Endometrial microvascular endothelial cells (primary cell): ENCODE data around the gene CHPT1. TPM values are rescaled to one million over a fixed set of nuclear protein-coding genes. Genes with fewer than 3 reads are reported as not detected.
"Not testable (repeated sequence)": the region's sequence is repeated elsewhere in the genome, so short reads cannot be mapped to it uniquely, and the experiment has no call there.

Experiments
- in situ Hi-C: cut with HindIII; loops from 2 replicates; pipeline ENCODE4 v1.10.0; 2017; ENCODE audit warnings: low sequenced_read_pairs, low pct_unique_long_range_greater_than_20kb; ENCODE audit errors: inconsistent ontology term
- total RNA-seq: library from RNA; depleted of rRNA; stranded (reverse); fragments of >200 nt; gene quantifications from one replicate; pipeline ENCODE4 v1.2.3, GENCODE V29; 2015; ENCODE audit errors: inconsistent ontology term

The CHPT1 gene
- total RNA-seq, 1 donor from 2014 or later = 32.0 TPM

DNA sequence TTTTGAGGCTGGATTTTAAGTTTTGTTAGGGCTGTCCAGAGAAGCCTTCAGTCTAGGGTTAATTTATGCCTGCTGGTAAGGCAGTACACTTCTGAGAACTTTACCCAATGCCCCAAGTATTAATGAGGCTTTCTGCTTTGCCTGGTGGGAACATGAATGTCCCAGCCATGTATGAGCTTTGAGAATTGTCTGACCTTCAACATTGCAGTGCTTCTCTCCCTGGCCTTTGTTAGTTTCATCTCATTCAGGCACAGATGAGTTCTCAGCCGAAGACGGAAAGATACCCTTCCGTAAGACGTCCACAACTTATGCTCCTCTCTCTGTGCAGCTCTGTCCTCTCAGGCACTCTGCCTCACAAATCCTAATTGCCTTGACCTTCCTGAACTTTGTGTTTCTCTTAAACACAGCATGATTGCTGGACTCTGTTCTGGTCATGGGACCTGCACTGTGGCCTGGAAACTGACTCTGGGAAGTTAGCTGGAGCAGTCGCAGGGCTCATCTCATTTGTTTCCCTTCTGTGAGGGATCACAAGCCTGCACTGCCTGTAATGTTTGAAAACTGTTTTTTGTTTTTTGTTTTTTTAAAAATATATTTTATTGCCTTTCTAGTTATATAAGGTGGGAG, 15.7 kb downstream of the CHPT1 start:
- in situ Hi-C loops = no loop called here

DNA sequence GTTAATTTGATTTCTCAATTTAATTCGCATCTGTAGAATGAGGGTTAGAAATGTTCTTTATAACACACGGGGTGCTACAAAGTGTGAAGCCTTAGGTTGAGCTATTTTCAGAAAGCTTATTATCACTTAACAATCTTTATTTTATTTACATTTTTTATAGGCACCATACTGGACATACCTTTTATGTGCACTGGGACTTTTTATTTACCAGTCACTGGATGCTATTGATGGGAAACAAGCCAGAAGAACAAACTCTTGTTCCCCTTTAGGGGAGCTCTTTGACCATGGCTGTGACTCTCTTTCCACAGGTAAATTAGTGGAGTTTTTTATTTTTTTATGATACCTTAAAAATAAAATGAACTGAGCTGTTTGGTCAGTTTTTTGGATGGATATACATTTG, 16.5 kb downstream of the CHPT1 start:
- in situ Hi-C loops = no loop called here

DNA sequence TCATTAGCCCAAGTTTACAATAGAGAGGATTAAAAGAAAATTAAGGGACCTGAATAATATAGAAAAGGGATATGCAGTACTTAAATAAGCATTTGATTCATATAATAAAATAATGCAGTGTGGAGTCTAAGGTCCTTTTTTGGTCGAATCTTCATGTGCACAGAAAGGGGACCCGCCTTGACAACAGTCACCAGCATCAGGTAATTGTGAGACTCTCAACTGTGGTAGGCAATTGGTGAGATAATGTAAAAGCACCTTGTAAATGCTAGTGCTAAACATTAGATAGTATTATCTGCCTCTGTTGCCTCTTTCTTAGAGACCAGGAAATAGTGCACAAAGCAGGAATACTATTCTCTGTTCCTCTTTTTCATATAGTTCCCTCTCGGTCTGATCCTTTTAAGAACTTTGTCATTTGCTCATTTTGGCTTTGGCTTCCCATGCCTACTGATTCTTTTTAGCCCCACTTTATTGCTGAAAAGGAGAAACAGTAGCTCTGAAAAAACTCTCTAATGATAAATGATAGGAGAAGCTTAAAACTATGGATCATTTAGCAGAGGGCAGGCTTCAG, 17.5 kb downstream of the CHPT1 start:
- in situ Hi-C loops = no loop called here

DNA sequence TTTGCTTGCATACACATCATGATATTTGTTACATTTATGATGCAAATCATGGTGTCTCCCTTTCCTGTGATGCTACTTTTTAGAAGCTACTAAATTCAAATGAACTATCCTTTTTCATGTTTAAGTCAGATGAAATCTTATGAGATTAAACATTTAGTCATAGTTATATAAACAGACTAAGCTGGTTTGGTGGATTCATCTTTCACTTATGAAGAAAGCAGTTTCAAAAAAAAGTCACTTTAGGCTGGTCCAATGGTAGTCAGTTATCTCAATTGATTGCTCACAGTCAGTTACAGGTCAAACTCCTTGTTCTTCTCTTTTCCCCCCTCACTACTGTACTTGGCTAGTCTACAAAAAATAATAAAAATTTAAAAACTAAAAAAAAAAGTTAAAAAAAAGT, 22.1 kb downstream of the CHPT1 start:
- in situ Hi-C loops = no loop called here

DNA sequence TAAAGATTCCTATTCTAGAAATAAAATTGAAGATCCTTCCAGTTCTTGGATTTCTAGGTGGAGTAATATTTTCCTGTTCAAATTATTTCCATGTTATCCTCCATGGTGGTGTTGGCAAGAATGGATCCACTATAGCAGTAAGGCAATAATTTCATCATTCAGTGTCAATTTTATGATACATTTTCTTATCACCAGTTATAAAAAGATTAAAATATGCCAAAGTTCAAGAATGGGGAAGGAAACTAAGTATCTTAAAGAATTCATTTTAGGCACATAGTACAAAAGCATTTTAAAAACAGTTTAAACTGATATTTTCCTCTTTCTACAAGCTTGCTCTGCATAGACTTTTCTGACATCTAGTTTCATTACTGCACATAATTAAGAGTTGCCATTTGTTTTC, 22.7 kb downstream of the CHPT1 start:
- in situ Hi-C loops = no loop called here

DNA sequence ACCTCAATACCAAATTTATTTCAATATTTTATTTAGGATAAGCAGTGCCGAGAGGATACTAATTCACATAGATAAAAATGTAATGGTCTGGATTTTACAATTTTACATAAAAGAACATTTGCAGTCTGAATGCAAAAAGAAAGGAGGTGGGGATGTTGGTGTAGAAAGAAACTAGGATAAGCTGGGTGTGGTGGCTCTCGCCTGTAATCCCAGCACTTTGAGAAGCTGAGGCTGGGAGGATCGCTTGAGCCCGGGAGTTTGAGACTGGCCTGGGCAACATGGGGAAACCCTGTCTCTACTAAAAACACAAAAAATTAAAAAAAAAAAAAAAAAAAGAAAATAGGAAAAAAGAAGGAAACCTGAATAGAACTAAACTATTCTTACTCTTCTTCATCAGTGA, 25.0 kb downstream of the CHPT1 start:
- in situ Hi-C loops = no loop called here

DNA sequence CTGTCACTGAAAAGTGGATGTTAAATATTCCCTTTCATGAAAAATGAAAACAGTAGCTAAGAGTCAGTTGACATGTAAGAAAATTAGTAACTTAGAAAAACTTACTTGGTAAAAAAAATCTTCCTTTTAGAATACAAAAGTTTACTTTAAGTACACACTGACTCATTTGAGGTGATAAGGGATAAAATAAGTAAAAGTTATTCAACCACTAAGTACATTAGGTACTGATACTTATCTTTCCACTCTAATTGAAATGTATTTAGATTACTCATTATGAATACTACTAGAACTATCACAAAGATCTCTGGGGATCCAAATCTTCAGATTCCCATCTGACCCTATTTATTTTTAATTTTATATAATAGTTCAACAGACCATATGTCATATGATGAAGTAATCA, 29.7 kb downstream of the CHPT1 start:
- in situ Hi-C loops = no loop called here

DNA sequence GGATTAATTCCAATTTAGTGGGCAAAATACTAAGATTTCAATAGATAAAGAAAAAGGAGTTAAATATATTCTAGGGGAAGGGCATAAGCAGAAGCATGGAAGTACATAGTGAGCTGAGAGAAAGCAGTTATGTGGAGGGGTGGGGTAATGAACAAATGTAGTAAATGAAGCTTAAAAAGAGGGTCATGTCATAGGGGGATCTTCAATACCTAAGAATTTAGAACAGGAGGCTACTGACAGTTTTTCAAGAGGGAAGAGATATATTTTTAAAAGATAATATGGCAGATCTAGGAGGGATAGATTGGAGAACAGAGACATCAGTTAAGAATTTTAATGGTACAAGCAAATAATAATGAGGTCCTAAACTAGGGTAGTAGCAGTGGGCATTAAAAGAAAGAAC, 32.4 kb downstream of the CHPT1 start:
- in situ Hi-C loops = no loop called here

DNA sequence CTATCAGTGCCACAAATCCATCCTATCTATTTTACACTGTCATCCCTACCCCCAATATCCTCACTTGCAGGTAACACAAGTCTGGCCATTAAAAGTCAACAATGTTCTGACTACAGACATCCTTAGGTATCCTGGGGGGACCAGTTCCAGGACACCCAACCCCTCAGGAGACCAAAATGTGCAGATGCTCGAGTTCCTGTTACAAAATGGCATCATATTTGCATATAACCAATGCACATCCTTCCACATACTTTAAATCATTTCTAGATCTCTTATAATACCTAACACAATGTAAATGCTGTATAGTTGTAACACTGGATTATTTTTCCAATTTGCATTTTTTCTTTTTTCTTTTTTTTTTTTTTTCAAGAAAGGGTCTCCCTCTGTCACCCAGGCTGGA, 34.9 kb downstream of the CHPT1 start:
- in situ Hi-C loops = no loop called here

DNA sequence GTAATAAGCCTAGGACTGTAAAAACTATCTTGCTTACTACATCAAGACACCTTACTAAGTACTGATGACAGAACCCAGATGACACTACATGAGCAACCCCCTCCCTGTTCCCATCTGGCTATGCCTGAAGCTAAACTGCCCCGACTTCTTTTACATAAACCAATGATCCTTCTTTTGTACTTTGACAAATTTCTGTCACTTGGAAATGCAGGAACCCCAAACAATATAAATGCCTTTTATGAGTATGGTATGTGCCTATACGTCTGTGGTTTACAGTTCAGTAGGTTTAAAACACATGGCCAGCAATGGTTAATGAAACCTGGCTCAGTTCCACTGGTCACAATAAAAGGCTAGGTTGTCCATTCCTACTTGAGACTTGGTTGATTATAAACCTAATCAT, 35.7 kb downstream of the CHPT1 start:
- in situ Hi-C loops = no loop called here

DNA sequence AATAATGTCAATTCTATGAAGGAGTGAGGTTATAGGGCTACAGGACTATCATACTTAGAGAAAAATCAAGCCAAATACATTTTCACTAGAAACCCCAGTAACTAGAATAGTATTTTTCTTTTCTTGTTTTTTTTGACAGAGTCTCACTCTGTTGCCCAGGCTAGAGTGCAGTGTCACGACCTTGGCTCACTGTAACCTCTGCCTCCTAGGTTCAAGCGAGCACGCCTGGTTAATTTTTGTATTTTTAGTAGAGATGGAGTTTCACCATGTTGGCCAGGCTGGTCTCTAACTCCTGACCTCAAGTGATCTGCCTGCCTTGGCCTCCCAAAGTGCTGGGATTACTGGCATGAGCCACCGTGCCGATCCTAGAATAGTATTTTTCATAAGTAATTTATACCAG, 37.0 kb downstream of the CHPT1 start:
- in situ Hi-C loops = not testable (repeated sequence)

DNA sequence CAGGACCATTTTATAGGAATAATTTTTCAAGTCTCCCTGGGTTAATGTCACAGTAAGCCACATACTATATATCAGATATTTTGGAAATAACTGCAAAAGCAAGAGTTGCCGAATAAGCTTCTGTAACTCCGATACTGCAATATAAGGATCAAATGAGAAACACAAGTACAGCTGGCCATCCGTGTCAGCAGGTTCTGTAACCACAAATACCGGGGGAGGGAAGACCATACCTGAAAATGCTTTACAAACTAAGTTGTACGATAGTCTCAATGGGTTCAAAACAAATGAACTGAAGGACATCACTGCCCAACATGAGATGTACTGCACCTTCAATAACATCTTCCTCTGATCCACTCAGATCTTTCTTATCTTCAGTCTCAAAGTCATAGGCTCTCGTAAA, 40.0 kb downstream of the CHPT1 start:
- in situ Hi-C loops = no loop called here

DNA sequence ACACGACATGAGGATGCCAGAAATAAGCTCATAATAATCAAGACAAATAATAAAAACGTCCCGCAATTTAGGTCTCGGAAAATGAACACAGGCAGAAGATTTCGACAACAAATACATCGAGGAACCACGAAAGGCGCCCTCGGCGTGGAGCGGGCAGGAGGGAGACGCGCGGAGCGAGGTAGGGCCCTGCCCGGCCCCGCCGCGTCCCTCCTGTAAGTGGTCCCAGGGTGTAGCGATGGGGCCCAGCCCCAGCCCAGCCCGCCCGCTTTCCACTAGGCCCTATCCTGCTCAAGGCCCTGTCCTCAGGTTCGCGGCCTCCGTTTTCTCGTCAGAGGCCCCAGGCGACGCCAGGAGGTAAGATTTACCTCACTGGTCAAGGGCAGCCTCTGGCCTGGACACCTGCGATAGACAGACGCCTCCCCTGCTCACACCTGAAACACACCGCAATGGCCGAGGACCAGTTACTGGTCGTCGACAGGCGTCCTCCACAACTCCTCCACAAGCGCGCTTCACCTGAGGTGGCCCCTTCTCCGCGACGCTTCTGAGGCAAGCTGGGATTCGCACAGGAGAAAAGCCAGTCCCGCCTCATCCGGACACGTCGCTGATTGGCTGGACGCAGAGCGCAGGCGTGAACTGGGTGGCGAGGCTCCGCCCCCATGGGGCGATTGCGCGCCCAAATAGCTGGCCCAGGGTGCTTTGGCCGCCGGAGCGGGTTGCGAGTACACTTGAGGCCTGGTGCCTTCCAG, 41.7 kb downstream of the CHPT1 start, which contains the start of gene SYCP3:
SYCP3 (minus strand) TSS at position 543 of the 746 bp plus-strand sequence. CDS start 1,527 bp downstream, outside the sequence.
- in situ Hi-C loops = no loop called here

DNA sequence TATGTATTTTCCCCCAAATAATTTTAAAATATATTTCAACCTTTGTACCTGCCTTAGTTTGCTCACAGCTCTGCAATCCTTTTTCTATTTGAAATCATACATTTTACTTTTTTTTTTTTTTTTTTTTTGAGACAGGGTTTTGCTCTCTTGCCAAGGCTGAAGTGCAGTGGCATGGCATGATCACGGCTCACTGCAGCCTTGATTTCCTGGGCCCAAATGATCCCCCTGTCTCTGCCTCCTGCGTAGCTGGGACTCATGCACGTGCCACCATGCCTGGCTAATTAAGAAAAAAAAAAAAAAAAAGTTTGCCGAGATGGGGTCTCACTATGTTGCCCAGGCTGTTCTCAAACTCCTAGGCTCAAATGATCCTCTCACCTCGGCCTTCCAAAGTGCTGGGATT, 43.1 kb downstream of the CHPT1 start:
- in situ Hi-C loops = no loop called here

DNA sequence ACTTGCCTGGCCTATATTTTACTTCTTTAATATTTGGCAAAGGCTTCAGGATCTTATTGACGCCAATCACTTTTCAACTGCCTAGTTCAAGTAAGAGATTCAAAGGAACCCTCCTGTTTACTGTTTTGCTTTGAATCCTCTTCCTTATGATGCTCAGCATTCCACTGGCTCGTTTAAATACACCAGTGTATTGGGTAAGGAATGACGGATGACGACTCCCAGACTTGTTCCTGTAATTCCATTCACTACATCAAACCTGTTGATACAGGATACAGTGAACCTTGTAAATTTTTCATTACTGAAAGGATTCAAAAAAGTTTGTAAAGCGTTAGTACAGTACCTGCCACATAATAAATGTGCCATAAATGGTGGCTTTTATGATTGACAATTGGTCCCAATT, 43.5 kb downstream of the CHPT1 start:
- in situ Hi-C loops = no loop called here

DNA sequence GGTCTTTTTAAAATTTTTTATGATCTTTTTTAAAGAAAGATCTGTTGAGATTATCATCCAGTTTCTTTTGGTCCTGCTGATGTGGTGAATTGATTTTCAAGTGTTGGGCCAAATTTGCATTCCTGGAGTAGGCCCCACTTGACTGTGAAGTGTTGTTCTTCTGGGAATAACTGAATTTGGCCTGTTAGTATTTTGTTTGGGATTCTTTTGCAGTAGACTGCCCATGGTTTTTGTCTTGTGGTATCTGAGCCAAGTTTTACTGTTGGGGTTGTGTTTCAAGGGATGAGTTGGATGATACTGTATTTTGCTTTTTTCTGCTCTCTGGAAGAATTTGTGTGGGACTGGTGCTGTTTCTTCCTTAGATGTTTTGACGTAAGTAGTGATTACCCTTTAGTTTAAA, 45.8 kb downstream of the CHPT1 start:
- in situ Hi-C loops = no loop called here

DNA sequence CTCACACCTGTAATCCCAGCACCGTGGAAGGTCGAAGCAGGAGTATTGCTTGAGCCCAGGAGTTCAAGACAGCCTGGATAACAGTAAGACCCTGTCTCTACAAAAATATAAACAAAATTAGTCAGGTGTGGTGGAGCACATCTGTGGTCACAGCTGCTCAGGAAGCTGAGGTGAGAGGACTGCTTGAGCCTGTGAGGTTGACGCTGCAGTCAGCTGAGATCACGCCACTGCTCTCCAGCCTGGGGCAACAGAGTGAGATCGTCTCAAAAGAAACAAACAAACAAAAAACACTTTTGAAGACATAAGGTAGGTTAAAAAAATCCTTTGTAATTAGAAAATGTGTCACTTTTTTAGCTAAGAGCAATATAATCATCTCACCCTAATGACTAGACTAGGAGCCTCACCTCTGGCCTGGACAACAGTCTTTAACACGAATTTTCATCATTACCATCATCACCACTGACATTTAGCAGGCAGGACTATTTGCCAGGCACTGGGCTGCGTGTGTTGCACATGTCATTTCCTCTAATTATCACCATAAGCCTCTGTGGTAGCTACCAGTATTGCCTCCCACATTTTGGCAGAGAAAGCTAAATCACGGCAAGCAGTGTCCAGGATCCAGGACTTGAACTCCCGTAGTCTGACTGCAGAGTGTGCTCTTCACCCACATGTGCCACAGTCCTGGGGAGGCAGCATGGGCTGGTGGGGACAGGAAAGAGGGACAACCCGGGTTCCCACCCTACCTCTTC, 46.5 kb downstream of the CHPT1 start:
- in situ Hi-C loops = no loop called here

DNA sequence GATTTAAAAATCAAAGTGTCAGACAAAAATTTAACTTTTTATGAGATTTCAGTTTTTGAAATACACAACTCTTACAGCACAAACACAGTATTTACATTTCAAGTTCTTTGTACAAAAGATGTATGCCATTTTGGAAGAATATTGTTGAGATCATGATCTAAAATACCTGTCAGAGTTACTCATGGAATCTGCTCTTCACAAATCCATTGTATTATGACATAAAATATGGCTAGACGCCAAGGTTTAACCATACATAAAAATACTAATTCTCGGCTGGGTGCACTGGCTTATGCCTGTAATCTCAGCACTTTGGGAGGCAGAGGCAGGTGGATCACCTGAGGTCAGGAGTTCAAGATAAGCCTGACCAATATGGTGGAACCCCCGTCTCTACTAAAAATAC, 48.0 kb downstream of the CHPT1 start:
- in situ Hi-C loops = no loop called here

DNA sequence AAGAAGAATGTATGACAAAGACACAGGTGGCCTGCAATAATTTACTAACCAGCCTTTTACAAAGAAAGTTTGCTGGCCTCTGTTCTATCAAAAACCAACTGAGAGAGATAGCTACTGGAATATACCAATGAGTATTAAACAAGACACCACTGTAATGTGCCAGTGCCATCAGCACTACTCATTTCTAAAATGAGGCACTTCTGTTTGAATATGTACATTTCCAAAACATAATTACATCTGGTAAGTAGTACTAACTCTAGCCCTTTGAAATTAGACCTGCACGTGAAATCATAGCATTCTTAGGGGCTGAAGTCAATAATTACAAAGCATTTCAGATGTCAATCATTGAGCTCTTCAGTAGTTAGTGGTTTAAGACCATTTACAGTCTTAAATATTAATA, 48.8 kb downstream of the CHPT1 start:
- in situ Hi-C loops = no loop called here

DNA sequence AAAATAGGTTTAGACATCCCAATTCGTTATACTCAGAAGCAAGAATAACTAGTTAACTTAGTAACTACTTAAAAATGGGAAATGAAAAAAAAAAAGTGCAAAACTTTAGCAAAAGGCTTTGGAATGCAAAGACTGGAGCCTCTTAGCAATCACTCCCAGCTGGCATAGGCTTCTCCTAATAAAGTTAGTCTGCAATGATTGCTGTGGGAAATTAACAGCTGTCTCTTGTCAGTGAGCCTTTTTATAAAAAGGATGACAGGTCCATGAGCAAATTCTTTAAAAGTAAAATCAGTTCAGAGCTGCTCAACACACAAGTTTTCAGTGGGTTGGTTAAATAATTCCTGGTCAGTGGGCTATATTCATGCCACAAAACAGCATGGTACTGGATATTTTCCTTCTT, 49.2 kb downstream of the CHPT1 start:
- in situ Hi-C loops = no loop called here
